Inferior parietal cortex (tissue), 1 donor: ENCODE measurements around the gene PHLDA2.
A peak's percentile ranks its signal among the peaks of the same experiment; 100 is the strongest.

Experiments used
- DNase-seq: peaks from one replicate; pipeline ENCODE4 v3.0.0-alpha.2; 2016; ENCODE audit errors: extremely low spot score

Gene PHLDA2

GRCh38 chr11:2897048-2897447, 32.2 kb downstream of the PHLDA2 start:
- no peak for DNase-seq

DNA sequence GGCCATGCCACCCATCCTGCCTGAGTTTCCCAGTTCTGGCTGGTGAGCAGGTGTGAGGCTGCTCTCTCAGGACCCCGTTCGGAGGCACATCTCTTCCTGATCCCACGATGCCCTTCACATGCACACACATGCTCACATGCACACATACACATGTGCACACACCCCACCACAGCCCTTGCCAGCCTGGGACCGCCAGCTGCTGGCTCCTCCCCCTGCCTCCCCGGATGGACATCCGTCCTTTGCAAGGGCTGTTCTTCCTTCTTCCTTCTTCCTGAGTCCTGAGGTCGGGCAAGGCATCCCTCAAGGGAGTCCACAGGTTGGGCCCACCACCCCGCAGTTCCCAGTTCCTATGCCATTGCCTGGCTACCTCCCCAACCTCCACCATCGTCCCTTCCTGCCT, 33.2 kb downstream of the PHLDA2 start:
- no peak for DNase-seq

GRCh38 chr11:2893935-2894334, 35.3 kb downstream of the PHLDA2 start:
- DNase-seq = no peak

- no peak for DNase-seq
These were observed 36.2 kb downstream of the PHLDA2 start for GRCh38 chr11:2892967-2893528.

DNA sequence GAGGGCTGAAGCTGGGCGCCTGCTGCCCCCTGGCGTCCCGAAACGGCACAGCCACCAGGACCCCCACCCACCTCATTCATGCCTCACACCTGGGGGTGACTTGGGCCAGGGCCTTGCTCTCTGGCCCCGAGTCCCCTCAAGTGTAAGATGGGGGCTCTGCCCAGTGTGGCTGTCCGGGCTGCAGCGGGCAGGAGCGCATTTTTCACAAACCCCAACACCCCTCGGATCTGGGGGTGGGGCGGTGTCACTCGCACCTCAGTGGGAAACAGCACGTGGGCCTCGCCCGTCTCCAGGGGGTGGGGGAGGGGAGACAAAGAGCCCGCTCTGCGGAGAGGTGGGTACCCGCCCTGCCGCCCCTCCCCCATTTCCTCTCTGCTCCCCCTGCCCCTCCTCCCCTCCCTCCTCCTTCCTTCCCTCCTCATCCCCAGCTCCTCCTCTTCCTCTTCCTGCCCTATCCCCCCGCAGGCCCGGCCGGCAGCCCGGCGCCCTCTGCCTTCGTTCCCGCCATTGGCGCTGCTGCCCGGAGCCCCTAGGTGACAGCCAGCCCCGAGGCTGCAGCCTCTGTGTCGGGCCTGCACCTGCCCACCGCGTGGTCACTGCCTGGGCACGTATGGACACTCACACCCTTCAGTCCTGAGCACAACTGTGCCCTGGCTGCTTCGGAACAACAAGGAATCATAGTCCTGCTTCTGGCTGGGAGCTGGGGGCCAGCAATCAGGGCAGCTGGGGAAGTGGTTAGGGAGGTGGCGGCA, 36.8 kb downstream of the PHLDA2 start:
- DNase-seq = no peak

DNA sequence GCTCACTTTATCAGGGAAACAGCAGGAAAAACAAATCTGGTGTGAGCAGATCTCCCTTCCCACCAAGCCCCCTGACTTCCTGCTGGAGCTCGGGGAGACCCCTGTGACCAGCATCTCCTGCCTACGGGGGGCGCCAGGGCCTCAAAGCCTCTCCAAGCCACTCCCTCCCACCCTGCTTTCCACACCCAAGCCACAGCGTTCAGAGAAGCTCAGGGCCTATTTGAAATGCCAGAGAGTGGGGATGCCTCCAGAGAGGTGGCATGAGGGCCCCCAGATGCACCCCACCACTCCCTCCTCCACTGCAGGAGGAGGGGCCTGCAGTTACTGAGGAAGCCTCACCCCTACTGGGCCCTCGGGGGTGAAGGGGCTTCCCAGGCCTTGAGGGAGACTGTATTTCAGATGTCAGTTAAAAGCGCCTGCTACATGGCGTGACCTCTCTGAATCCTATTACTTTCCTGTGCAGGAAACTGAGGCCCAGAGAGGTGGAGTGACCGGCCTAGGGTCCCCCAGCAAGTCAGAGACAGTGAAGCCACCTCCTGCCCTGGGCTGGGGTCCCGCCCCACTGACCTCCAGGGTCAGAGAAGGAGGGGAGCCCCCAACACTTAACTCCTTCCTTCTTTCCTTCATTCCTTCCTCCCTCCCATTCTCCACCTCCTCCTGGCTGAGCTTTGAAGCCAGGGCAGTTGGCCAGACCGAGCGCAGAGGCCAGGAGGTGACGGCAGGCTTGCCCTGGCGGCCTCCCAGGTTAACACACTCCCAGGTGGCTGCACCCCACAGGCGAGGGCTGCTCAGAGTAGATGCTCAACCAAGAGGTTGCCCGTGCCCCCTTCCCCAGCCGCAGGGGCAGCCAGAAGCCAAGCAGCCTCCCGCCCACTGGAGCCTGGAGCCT, 37.6 kb downstream of the PHLDA2 start:
- DNase-seq = no peak

GRCh38 chr11:2890466-2891294, 38.5 kb downstream of the PHLDA2 start:
- DNase-seq = no peak

GRCh38 chr11:2889362-2890273, 39.6 kb downstream of the PHLDA2 start:
- DNase-seq = no peak

DNA sequence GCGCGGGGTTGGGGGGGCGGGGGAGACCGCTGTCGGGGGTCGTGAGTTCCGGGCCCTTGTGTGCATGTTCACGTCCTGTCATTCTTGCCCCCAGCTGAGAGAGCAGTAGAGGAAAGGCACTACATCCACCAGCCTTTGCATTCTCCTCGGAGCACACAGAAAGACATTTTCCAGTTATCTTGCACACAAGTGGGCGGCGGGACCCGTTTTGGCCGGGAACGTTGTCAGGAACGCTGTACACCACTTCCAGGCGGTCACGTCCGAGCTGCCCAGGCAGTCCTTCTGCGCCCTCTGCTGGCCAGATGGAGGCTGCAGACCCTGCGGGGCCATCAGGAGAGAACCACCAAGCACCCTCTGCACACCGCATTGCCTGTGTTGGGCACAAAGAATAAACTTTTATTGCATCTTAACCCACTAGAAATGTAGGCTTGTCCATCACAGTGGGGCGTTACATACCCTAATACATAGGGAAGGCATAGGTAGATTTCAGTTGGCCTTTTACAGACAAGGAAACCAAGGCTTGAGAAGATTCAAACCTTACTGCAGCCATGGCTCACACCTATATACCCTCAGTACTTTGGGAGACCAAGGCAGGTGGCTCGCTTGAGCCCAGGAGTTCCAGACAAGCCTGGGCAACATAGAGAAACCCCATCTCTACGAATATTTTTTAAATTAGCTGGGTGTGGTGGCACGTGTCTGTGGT, 40.8 kb downstream of the PHLDA2 start:
- peak; percentile 91 for DNase-seq

DNA sequence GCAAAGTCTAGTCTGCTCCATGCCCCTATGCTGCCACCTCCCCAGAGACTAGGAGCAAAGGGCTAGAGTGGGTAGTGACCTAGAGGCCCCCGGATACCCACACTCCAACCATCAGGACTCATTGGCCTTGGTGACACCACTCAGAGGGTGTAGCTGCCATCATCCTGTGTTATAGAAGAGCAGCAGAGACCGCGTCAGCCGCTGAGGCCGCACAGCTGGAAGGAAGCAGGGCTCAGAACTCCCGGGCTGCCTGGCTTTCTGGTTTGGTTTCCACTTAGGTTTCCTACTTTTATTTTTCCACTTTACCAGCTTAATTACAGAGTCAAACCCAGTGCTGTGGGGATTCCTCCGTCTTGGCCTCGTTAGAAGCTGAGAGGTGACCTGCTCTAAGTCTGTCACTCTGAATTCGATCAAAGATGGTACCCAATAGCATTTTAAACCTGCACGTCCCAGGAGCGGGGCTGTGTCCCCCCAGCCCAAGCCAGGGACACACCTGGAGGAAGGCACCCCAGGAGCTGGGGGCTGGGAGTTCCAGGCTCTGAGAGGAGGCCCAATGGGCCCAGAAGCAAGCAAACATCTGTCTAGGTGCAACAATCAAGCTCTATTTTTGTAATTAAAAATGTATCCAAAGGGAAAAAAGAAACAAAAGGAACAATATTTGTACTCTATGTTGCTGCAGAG, 41.6 kb downstream of the PHLDA2 start:
- DNase-seq = no peak

DNA sequence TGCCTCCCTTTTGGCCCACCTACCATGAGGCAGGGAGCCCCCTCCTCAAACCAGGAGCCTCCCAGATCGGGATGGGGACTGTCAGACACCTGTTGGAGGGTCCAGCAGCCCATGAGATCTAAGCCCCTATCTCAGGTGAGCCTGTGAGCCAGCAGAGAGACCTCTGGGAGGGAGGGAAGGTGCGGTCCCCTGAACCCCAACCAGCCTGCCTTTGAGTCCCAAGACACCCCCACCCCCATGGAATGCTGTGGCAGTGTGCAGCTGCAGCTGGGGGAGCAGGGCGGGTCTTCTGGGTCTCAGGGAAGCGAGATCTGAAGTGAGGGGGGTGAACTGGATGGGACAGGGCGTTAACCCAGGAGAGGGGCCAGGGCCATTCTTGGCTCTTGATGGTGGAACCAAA, 42.3 kb downstream of the PHLDA2 start:
- no peak for DNase-seq

- no peak for DNase-seq
These were observed 42.9 kb downstream of the PHLDA2 start for GRCh38 chr11:2886191-2886894.

DNA sequence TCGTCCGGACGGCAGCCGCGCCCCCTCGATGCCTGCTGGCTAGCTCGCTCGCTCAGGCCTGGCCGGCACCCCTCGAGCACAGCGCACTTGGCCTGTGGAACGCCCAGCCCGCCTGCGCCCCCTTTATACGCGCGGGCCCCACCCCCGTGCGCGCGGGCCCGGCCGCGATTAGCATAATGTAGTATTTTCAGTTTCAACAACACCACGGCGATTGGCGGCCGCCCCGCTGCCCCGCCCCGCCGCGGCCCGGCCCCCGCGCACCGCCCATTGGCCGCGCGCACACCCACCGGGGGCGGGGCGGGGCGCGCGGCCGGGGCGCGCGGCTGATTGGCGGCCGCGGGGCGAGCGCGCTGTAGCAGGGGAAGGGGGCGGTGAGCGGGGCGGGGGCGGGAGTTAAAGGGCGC, 43.5 kb downstream of the PHLDA2 start, which contains the start of gene CDKN1C:
CDKN1C (minus strand) TSS at position 98 of the 404 bp plus-strand sequence. CDS start 319 bp downstream, outside the sequence.
- peak; percentile 82 for DNase-seq

GRCh38 chr11:2885017-2885677, 44.1 kb downstream of the PHLDA2 start:
- DNase-seq = no peak

GRCh38 chr11:2883979-2884815, 45.0 kb downstream of the PHLDA2 start:
- no peak for DNase-seq

GRCh38 chr11:2883640-2883978, 45.6 kb downstream of the PHLDA2 start:
- no peak for DNase-seq

- no peak for DNase-seq
These were observed 46.7 kb downstream of the PHLDA2 start for GRCh38 chr11:2882396-2883110.
